Spleen (tissue), 11 donors: ENCODE data around the gene SLC8A2. TPM values are rescaled to one million over a fixed set of nuclear protein-coding genes. Genes with fewer than 3 reads are reported as not detected.

ENCODE experiments used
- DNase-seq: peaks from one replicate; pipeline ENCODE4 v3.0.0-alpha.2; 2020
- H3K27ac ChIP-seq, 8 donors: fragments of 200-600 bp; sonication (generic) in 7 of 8; 1 replicate in 4 of 8; 2 replicates in 4 of 8; pipeline versions ENCODE4 v1.5.0 to v1.8.0; 2016 to 2021; ENCODE audit warnings: inconsistent platforms in 4 of 8, mild to moderate bottlenecking in 4 of 8, moderate library complexity in 1 of 8
- H3K27me3 ChIP-seq, 7 donors: fragments of 200-600 bp; sonication (generic) in 6 of 7; replicated peaks in 1 of 7; 1 replicate in 4 of 7; 2 replicates in 3 of 7; pipeline versions ENCODE4 v1.5.0 to v1.8.0; 2016 to 2021; ENCODE audit warnings: inconsistent platforms in 3 of 7, mild to moderate bottlenecking in 1 of 7
- H3K36me3 ChIP-seq, 6 donors: fragments of 200-600 bp; sonication (generic) in 5 of 6; 1 replicate in 4 of 6; 2 replicates in 2 of 6; pipeline versions ENCODE4 v1.5.0 to v1.8.0; 2016 to 2021; ENCODE audit warnings: inconsistent platforms in 2 of 6
- H3K4me1 ChIP-seq, 6 donors: fragments of 200-600 bp; sonication (generic) in 5 of 6; 1 replicate in 3 of 6; 2 replicates in 3 of 6; pipeline versions ENCODE4 v1.5.0 to v1.8.0; 2016 to 2021; ENCODE audit warnings: inconsistent platforms in 3 of 6
- H3K4me3 ChIP-seq, 8 donors: fragments of 200-600 bp; sonication (generic) in 7 of 8; 1 replicate in 4 of 8; 2 replicates in 4 of 8; pipeline versions ENCODE4 v1.5.0 to v1.8.0; 2016 to 2021; ENCODE audit warnings: inconsistent platforms in 4 of 8, mild to moderate bottlenecking in 4 of 8, moderate library complexity in 2 of 8
- H3K9me3 ChIP-seq, 8 donors: fragments of 200-600 bp; sonication (generic) in 7 of 8; 1 replicate in 4 of 8; 2 replicates in 4 of 8; pipeline versions ENCODE4 v1.5.0 to v1.8.0; 2016 to 2021; ENCODE audit warnings: inconsistent platforms in 4 of 8
- CTCF ChIP-seq, 11 experiments: fragments of 200-600 bp in 7 of 11; fragments of 450-650 bp in 4 of 11; sonication (generic) in 4 of 11; IDR thresholded peaks in 8 of 11; conservative IDR thresholded peaks in 3 of 11; 1 replicate in 7 of 11; 2 replicates in 4 of 11; pipeline versions ENCODE4 v1.4.0 to v1.8.0; 2016 to 2021; ENCODE audit warnings: antibody characterized with exemption in 11 of 11, inconsistent platforms in 4 of 11, mild to moderate bottlenecking in 1 of 11
- POLR2A ChIP-seq, 3 donors: fragments of 450-650 bp; IDR thresholded peaks; one replicate each; pipeline ENCODE4 v1.5.1; 2017; ENCODE audit warnings: antibody characterized with exemption in 3 of 3, mild to moderate bottlenecking in 1 of 3
- POLR2AphosphoS5 ChIP-seq, 3 donors: sonication (generic); formaldehyde crosslinking; IDR thresholded peaks; one replicate each; pipeline ENCODE4 v1.5.1; 2017; ENCODE audit warnings: antibody characterized with exemption in 3 of 3
- WGBS, 5 donors: extraction: QIAGEN DNeasy Blood & Tissue Kit in 3 of 5; methylation state at CpG; one replicate each; pipeline versions ENCODE4 v1.1.5 to v1.1.7; 2013 to 2018; 5-methylcytosine and 5-hydroxymethylcytosine counted together
- intact Hi-C: fragments of 100-400 bp; cut with DNase I; formaldehyde crosslinking; loops from one replicate; pipeline ENCODE4 v1.15.0; 2023; ENCODE audit warnings: low total_unique reads
- polyA plus RNA-seq, 3 donors: library from polyadenylated mRNA; stranded (reverse); fragments of 200-250 nt; gene quantifications; one replicate each; pipeline ENCODE4 v1.2.1, GENCODE V29; 2013
- total RNA-seq, 7 donors: library from RNA; depleted of rRNA in 3 of 7; stranded (reverse); fragments of >200 nt in 3 of 7; fragmentation: NEBNext Ultra II Directional in 4 of 7; extraction: Animal tissue kit (Norgen Biotek cat#: 25700) in 4 of 7; gene quantifications; one replicate each; pipeline versions ENCODE4 v1.1.0 to v1.2.1, GENCODE V29; 2016 to 2021
- donor health status: healthy with polysubstance abuse.
- donor health status: DM: no; HTN: no; CAD: no; lungs with moderate emphysema.
- donor health status: DM: no; HTN: no; CAD: no.
- donor health status: Bipolar disorder and iron deficiency.
- donor health status: healthy.
- donor health status: DM: no; HTN: no; CAD: no.
- donor health status: DM: yes; HTN: yes; CAD: no.

The SLC8A2 gene
- total and polyA plus RNA-seq, 10 donors, result 0.02 to 0.19 TPM; not detected in 8

- Histone ChIP-seq H3K9me3 (peaks cover 0 to 14% (median 3%) of the 10 kb centered on the region in 8 donors), H3K4me3 (no peak overlapping the region), H3K27me3 (peaks cover 5 to 74% (median 40%) of the 10 kb centered on the region in 7 donors), H3K36me3 (no peaks in the 10 kb centered on the region), H3K4me1 (peaks cover 13 to 27% (median 25%) of the 10 kb centered on the region in 6 donors), H3K27ac (no peak overlapping the region)
- no peak for DNase-seq
- intact Hi-C loops, result no loop called here
- WGBS, 5 donors, result 53 to 70% (median 66%) methylated on average over 7 of the region's 7 CpGs
- TF ChIP-seq CTCF (IDR thresholded peaks at IDR 0.05 in 8 of 11, conservative IDR thresholded peaks at IDR 0.05 in 3 of 11) (no peak), POLR2A (IDR thresholded peaks at IDR 0.05) (no peak), POLR2AphosphoS5 (IDR thresholded peaks at IDR 0.05) (no peak)
Measured at GRCh38 chr19:47450478-47450877, 21.2 kb downstream of the SLC8A2 start.

- H3K4me1 ChIP-seq, result peaks cover 22 to 43% (median 39%) of the 10 kb centered on the region in 6 donors
- TF ChIP-seq POLR2AphosphoS5 (IDR thresholded peaks at IDR 0.05) (no peak), CTCF (IDR thresholded peaks at IDR 0.05 in 8 of 11, conservative IDR thresholded peaks at IDR 0.05 in 3 of 11) (no peak)
- H3K27me3 ChIP-seq, result peaks cover 5 to 86% (median 57%) of the 10 kb centered on the region in 7 donors
- intact Hi-C loops, result no loop called here
- no peak overlapping the region for H3K27ac ChIP-seq
- H3K9me3 ChIP-seq, result peaks cover 0 to 12% (median 0%) of the 10 kb centered on the region in 8 donors
- 20 to 35% (median 28%) methylated on average over 9 of the region's 9 CpGs for WGBS, 5 donors
- no peak for DNase-seq
- H3K36me3 ChIP-seq, result no peaks in the 10 kb centered on the region
- H3K4me3 ChIP-seq, result no peak overlapping the region
Measured at GRCh38 chr19:47448360-47448727, 23.3 kb downstream of the SLC8A2 start.

GRCh38 chr19:47447470-47448359 is 24.0 kb downstream of the SLC8A2 start:
- DNase-seq, result no peak
- peaks cover 0 to 12% (median 0%) of the 10 kb centered on the region in 8 donors for H3K9me3 ChIP-seq
- H3K4me3 ChIP-seq, result peak overlapping the region in 2 of 8 donors; percentile 10 to 50
- TF ChIP-seq CTCF (IDR thresholded peaks at IDR 0.05 in 8 of 11, conservative IDR thresholded peaks at IDR 0.05 in 3 of 11) (no peak), POLR2A (IDR thresholded peaks at IDR 0.05) (no peak), POLR2AphosphoS5 (IDR thresholded peaks at IDR 0.05) (no peak)
- H3K27me3 ChIP-seq, result peaks cover 5 to 91% (median 64%) of the 10 kb centered on the region in 7 donors
- WGBS, 5 donors, result 8 to 23% (median 10%) methylated on average over 67 to 95 of the region's 95 CpGs
- H3K36me3 ChIP-seq, result no peaks in the 10 kb centered on the region
- intact Hi-C loops, result no loop called here
- H3K4me1 ChIP-seq, result peaks cover 22 to 43% (median 39%) of the 10 kb centered on the region in 6 donors
- H3K27ac ChIP-seq, result no peak overlapping the region
